Stimulated activated CD4-positive, alpha-beta T cell treated with anti-CD3 and anti-CD28 coated beads, Interleukin-4, amount 100 ng/mL, for 48 hours (primary cell): ENCODE data around the gene NBPF1.
"Not testable (repeated sequence)": the region's sequence is repeated elsewhere in the genome, so short reads cannot be mapped to it uniquely, and the experiment has no call there.

Experiments
- DNase-seq, 2 donors: peaks; one replicate each; pipeline ENCODE4 v3.0.0-alpha.2; 2020; ENCODE audit warnings: low read depth in 2 of 2

NBPF1 gene

GRCh38 chr1:16512624-16513411 lies 100.5 kb downstream of the NBPF1 start:
- DNase-seq, result not testable (repeated sequence)
